ENCODE data around the gene KCTD5. TPM values are rescaled to one million over a fixed set of nuclear protein-coding genes. Genes with fewer than 3 reads are reported as not detected.
"Not testable (repeated sequence)": the region's sequence is repeated elsewhere in the genome, so short reads cannot be mapped to it uniquely, and the experiment has no call there.

The KCTD5 gene
- polyA plus RNA-seq, 1 donor from 2014 or later: 42.7 TPM

DNA sequence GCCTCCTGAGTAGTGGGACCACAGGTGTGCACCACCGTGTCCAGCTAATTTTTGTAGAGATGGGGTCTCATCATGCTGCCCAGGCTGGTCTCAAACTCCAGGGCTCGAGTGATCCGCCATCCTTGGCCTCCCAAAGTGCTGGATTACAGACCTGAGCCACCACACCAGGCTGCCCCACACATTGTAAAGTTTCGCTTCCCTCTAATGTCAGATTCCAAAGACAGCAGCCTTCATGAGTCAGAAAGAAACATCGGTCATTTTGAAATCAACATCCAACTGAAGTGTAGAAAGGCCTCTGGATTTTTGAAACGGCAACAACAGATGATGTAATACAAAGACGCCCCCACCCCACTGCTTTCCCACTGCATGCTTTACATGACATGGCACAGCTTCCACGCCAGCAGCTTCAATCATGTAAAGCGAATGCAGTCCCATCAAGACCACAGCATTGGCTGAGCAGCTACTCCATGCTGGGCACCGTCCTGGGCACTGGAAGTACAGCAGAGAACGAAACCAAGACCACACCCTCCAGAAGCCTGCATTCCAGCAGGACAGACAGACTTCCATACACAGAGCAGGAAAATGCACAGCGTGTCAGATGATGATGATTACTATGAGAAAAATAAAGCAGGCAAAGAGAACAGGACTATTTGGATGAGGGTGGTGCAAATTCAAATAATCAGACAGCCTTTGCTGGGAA, 37.4 kb upstream of the KCTD5 start:
- not testable (repeated sequence) for H3K27me3 ChIP-seq (ENCODE audit: insufficient read depth, low read depth, low read length); H3K9ac ChIP-seq (ENCODE audit: low read length); H3K4me2 ChIP-seq (ENCODE audit: low read length); H3F3A ChIP-seq (ENCODE audit: insufficient read depth, low read length, poor library complexity, severe bottlenecking); H4K20me1 ChIP-seq (ENCODE audit: insufficient read depth); H3K4me3 ChIP-seq (ENCODE audit: low read length); H3K36me3 ChIP-seq (ENCODE audit: insufficient read depth, low read length); H3K27ac ChIP-seq (ENCODE audit: low read length); H3K9me3 ChIP-seq (ENCODE audit: low read length); H3K79me2 ChIP-seq (replicated peaks; ENCODE audit: insufficient read depth, low read length); H2AFZ ChIP-seq (ENCODE audit: low read depth, low read length); H3K9me2 ChIP-seq (ENCODE audit: insufficient read depth, low read length)

DNA sequence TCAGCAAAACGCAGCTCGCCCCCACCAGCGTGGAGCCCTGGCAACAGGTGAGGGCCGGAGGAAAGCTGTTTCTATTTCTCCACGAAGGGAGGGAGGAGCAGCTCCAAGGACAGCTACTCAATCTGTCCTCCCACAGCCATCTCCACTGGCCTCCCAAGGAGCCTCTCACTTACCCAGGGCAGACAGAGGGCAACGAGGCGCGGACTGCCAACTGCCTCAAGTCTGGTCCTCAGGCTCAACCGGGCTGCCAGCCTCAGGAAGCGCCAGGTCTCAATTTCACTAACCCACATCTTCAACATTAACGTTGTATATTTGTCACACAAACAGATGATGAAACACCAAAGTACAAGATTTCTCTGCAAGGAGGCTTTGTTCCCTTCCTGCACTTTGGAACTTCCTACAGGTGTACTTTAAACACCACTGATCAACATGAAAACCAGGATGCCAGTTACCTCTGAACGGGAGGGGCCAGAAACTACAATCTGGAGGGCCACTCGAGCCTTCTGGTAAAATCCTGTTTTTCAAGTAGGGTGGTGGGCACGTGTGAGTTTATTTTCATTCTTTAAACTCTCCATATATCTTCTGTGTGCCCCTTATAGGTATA, 31.0 kb upstream of the KCTD5 start:
- H3K27ac ChIP-seq (ENCODE audit: low read length); H3K9me3 ChIP-seq (ENCODE audit: low read length); H3K79me2 ChIP-seq (replicated peaks; ENCODE audit: insufficient read depth, low read length); H4K20me1 ChIP-seq (ENCODE audit: insufficient read depth); H3K4me3 ChIP-seq (ENCODE audit: low read length); H3K4me2 ChIP-seq (ENCODE audit: low read length); H3K9me2 ChIP-seq (ENCODE audit: insufficient read depth, low read length); H3F3A ChIP-seq (ENCODE audit: insufficient read depth, low read length, poor library complexity, severe bottlenecking); H3K27me3 ChIP-seq (ENCODE audit: insufficient read depth, low read depth, low read length); H3K9ac ChIP-seq (ENCODE audit: low read length); H2AFZ ChIP-seq (ENCODE audit: low read depth, low read length); H3K36me3 ChIP-seq (ENCODE audit: insufficient read depth, low read length): not testable (repeated sequence)

DNA sequence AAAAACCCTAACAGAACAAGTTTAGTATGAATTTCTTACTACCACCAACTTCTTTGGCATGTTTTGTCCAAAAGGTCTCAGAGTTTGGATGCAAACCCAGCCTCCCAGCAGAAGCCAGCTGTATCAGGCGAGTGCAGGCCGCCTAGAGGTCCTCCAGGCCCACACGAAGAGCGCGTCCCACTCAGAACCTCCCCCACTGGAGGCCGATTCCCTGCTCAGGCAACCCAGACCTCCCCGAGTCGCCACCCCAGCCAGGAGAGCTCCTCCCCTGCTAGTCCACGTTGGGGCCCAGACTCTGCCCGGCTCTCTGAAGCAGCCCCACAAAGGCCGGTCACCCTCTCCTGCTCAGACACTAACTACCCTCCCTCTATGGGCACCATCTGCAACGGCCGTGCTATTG, 28.4 kb upstream of the KCTD5 start:
- not testable (repeated sequence) for H3K27ac ChIP-seq (ENCODE audit: low read length); H4K20me1 ChIP-seq (ENCODE audit: insufficient read depth); H3K36me3 ChIP-seq (ENCODE audit: insufficient read depth, low read length); H3K9me2 ChIP-seq (ENCODE audit: insufficient read depth, low read length); H3K79me2 ChIP-seq (replicated peaks; ENCODE audit: insufficient read depth, low read length); H3K27me3 ChIP-seq (ENCODE audit: insufficient read depth, low read depth, low read length); H3K9ac ChIP-seq (ENCODE audit: low read length); H2AFZ ChIP-seq (ENCODE audit: low read depth, low read length); H3F3A ChIP-seq (ENCODE audit: insufficient read depth, low read length, poor library complexity, severe bottlenecking); H3K4me3 ChIP-seq (ENCODE audit: low read length); H3K9me3 ChIP-seq (ENCODE audit: low read length); H3K4me2 ChIP-seq (ENCODE audit: low read length)

DNA sequence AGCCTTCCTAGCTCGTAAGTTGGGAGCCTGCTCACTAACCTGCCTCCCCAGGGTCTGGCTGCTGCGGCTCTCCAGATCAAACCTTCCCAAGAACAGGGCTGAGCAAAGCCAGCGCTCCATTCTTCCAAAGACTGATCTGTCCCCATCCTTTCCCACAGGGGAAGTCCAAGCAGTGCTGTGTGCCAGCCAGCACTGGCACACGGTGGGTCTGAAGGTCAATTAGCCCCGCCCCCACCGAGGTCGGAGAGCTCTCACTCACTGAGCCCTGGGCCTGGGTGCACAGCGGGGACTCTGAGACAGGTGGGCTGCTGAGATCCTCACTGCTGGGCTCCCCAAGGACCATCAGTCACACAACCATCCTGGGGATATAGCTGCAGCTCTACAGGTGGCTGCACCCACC, 27.4 kb upstream of the KCTD5 start:
- not testable (repeated sequence) for H3K79me2 ChIP-seq (replicated peaks; ENCODE audit: insufficient read depth, low read length); H3K36me3 ChIP-seq (ENCODE audit: insufficient read depth, low read length); H3K9me2 ChIP-seq (ENCODE audit: insufficient read depth, low read length); H3K27me3 ChIP-seq (ENCODE audit: insufficient read depth, low read depth, low read length); H2AFZ ChIP-seq (ENCODE audit: low read depth, low read length); H4K20me1 ChIP-seq (ENCODE audit: insufficient read depth); H3K4me2 ChIP-seq (ENCODE audit: low read length); H3K9me3 ChIP-seq (ENCODE audit: low read length); H3K4me3 ChIP-seq (ENCODE audit: low read length); H3K27ac ChIP-seq (ENCODE audit: low read length); H3F3A ChIP-seq (ENCODE audit: insufficient read depth, low read length, poor library complexity, severe bottlenecking); H3K9ac ChIP-seq (ENCODE audit: low read length)

DNA sequence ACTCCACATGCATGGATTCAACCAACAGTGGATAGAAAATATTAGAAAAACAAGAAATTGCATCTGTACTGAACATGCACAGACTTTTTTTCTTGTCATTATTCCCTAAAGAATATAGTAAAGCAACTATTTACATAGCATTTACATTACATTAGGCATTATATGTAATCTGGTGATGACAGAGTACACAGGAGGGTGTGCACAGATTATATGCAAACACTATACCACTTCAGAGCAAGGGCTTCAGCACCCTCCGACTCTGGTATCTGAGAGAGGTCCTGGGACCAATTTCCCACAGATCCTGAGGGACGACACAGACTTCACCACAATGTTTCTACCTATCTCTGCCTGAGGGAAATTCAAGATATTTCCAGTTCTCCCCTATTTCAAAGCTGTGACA, 25.3 kb upstream of the KCTD5 start:
- TF ChIP-seq EZH2 (IDR thresholded peaks at IDR 0.05; ENCODE audit: borderline replicate concordance, insufficient read depth, low read length, poor library complexity, severe bottlenecking) (no peak), POLR2AphosphoS5 (IDR thresholded peaks at IDR 0.05) (no peak), TAF1 (IDR thresholded peaks at IDR 0.05; ENCODE audit: low read depth) (no peak), RAD21 (conservative IDR thresholded peaks at IDR 0.05) (no peak), EP300 (conservative IDR thresholded peaks at IDR 0.05; ENCODE audit: poor library complexity, severe bottlenecking) (no peak), MXI1 (conservative IDR thresholded peaks at IDR 0.05; ENCODE audit: poor library complexity, severe bottlenecking) (no peak), SMC3 (conservative IDR thresholded peaks at IDR 0.05; ENCODE audit: poor library complexity) (no peak)
- TF ChIP-seq, protein P1, sequence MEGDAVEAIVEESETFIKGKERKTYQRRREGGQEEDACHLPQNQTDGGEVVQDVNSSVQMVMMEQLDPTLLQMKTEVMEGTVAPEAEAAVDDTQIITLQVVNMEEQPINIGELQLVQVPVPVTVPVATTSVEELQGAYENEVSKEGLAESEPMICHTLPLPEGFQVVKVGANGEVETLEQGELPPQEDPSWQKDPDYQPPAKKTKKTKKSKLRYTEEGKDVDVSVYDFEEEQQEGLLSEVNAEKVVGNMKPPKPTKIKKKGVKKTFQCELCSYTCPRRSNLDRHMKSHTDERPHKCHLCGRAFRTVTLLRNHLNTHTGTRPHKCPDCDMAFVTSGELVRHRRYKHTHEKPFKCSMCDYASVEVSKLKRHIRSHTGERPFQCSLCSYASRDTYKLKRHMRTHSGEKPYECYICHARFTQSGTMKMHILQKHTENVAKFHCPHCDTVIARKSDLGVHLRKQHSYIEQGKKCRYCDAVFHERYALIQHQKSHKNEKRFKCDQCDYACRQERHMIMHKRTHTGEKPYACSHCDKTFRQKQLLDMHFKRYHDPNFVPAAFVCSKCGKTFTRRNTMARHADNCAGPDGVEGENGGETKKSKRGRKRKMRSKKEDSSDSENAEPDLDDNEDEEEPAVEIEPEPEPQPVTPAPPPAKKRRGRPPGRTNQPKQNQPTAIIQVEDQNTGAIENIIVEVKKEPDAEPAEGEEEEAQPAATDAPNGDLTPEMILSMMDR (IDR thresholded peaks at IDR 0.05; ENCODE audit: poor library complexity, severe bottlenecking): no peak
- TF ChIP-seq, protein P2, sequence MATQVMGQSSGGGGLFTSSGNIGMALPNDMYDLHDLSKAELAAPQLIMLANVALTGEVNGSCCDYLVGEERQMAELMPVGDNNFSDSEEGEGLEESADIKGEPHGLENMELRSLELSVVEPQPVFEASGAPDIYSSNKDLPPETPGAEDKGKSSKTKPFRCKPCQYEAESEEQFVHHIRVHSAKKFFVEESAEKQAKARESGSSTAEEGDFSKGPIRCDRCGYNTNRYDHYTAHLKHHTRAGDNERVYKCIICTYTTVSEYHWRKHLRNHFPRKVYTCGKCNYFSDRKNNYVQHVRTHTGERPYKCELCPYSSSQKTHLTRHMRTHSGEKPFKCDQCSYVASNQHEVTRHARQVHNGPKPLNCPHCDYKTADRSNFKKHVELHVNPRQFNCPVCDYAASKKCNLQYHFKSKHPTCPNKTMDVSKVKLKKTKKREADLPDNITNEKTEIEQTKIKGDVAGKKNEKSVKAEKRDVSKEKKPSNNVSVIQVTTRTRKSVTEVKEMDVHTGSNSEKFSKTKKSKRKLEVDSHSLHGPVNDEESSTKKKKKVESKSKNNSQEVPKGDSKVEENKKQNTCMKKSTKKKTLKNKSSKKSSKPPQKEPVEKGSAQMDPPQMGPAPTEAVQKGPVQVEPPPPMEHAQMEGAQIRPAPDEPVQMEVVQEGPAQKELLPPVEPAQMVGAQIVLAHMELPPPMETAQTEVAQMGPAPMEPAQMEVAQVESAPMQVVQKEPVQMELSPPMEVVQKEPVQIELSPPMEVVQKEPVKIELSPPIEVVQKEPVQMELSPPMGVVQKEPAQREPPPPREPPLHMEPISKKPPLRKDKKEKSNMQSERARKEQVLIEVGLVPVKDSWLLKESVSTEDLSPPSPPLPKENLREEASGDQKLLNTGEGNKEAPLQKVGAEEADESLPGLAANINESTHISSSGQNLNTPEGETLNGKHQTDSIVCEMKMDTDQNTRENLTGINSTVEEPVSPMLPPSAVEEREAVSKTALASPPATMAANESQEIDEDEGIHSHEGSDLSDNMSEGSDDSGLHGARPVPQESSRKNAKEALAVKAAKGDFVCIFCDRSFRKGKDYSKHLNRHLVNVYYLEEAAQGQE (IDR thresholded peaks at IDR 0.05; ENCODE audit: borderline replicate concordance): no peak
- no peak overlapping the region for H3K4me3 ChIP-seq (ENCODE audit: low read length)
- no peaks in the 10 kb centered on the region for H3K9me3 ChIP-seq (ENCODE audit: low read length)
- H3K9ac ChIP-seq (ENCODE audit: low read length): no peak overlapping the region
- H3K4me2 ChIP-seq (ENCODE audit: low read length): no peak overlapping the region
- H4K20me1 ChIP-seq (ENCODE audit: insufficient read depth): no peaks in the 10 kb centered on the region
- H3K9me2 ChIP-seq (ENCODE audit: insufficient read depth, low read length): no peaks in the 10 kb centered on the region
- no peak overlapping the region for H2AFZ ChIP-seq (ENCODE audit: low read depth, low read length)
- no peak overlapping the region for H3K27ac ChIP-seq (ENCODE audit: low read length)
- H3K36me3 ChIP-seq (ENCODE audit: insufficient read depth, low read length): no peaks in the 10 kb centered on the region
- no peaks in the 10 kb centered on the region for H3F3A ChIP-seq (ENCODE audit: insufficient read depth, low read length, poor library complexity, severe bottlenecking)
- no peaks in the 10 kb centered on the region for H3K79me2 ChIP-seq (replicated peaks; ENCODE audit: insufficient read depth, low read length)
- no peaks in the 10 kb centered on the region for H3K27me3 ChIP-seq (ENCODE audit: insufficient read depth, low read depth, low read length)

Measured in neural cell (in vitro differentiated cells).